HCT116 (cell line): ENCODE measurements around the gene POU2AF1. TPM values are rescaled to one million over a fixed set of nuclear protein-coding genes. Genes with fewer than 3 reads are reported as not detected.

Source experiments
- ATAC-seq: fragments of 200-7000 bp; cut with Tn5 transposase; 2 replicates; pipeline ENCODE4 v1.9.1; 2020; ENCODE audit warnings: mild to moderate bottlenecking, moderate library complexity
- BruUV-seq: library from RNA; stranded (reverse); fragments of 400-500 nt; replicated peaks from 2 replicates; lab custom pipeline; 2021; lab: Mats Ljungman, UMichigan
- CTCF ChIA-PET: fragments of 300-600 bp; sonication (Branson Sonifier 250); formaldehyde crosslinking; loops from one replicate; lab custom pipeline; 2021; ENCODE audit warnings: antibody characterized with exemption; lab: Charles Lee
- POLR2A ChIA-PET: fragments of 300-600, 350-600 bp; sonication (Branson Sonifier 250); formaldehyde crosslinking; loops from one replicate; lab custom pipeline; 2021; ENCODE audit warnings: antibody characterized with exemption; lab: Charles Lee
- RAD21 ChIA-PET, 2 experiments: fragments of 300-600 bp; sonication (Branson Sonifier 250); formaldehyde crosslinking; loops; one replicate each; lab custom pipeline; 2023; ENCODE audit warnings: low total read pairs in 2 of 2; ENCODE audit not compliant: uncharacterized antibody in 2 of 2, unreplicated experiment in 2 of 2, low non-redundant PET in 1 of 2; lab: Charles Lee
- DNase-seq: peaks from one replicate; pipeline ENCODE4 v3.0.0-alpha.2; 2010; ENCODE audit warnings: low read depth, low spot score
- H2AFZ ChIP-seq: fragments of 200-600 bp; shearing (Covaris generic), sonication (generic); 2 replicates; pipeline ENCODE4 v1.6.1; 2017; ENCODE audit warnings: low read depth, mixed run types, mixed read lengths, antibody characterized with exemption, low read length; ENCODE audit not compliant: poor library complexity, severe bottlenecking
- H3K27ac ChIP-seq: 2 replicates; pipeline ENCODE4 v1.5.1; 2012; ENCODE audit warnings: low read depth, low read length
- H3K27me3 ChIP-seq: fragments of 200-600 bp; sonication (generic); 2 replicates; pipeline ENCODE4 v1.6.1; 2016; ENCODE audit warnings: mixed run types, low read length, mixed read lengths; ENCODE audit not compliant: insufficient read depth
- H3K36me3 ChIP-seq, 2 experiments: fragments of 200-500 bp in 1 of 2; fragments of 200-600 bp in 1 of 2; sonication (Bioruptor generic) in 1 of 2; sonication (generic) in 1 of 2; 2 replicates each; pipeline versions ENCODE4 v1.5.1 to v1.6.1; 2014 to 2016; ENCODE audit warnings: low read length in 2 of 2, inconsistent platforms in 1 of 2, mixed read lengths in 1 of 2, mixed run types in 1 of 2; ENCODE audit not compliant: insufficient read depth in 2 of 2, control insufficient read depth in 1 of 2
- H3K4me1 ChIP-seq, 2 experiments: fragments of 200-600 bp in 1 of 2; sonication (generic) in 1 of 2; 2 replicates each; pipeline versions ENCODE4 v1.5.1 to v1.6.1; 2012 to 2017; ENCODE audit warnings: low read length in 2 of 2, inconsistent platforms in 1 of 2, mild to moderate bottlenecking in 1 of 2, mixed read lengths in 1 of 2, mixed run types in 1 of 2, moderate library complexity in 1 of 2; ENCODE audit not compliant: insufficient read depth in 2 of 2, control insufficient read depth in 1 of 2
- H3K4me2 ChIP-seq: fragments of 200-600 bp; sonication (generic); 2 replicates; pipeline ENCODE4 v1.6.1; 2017; ENCODE audit warnings: mixed run types, low read length, mixed read lengths
- H3K4me3 ChIP-seq, 2 experiments: fragments of 200-600 bp in 1 of 2; sonication (generic) in 1 of 2; replicated peaks in 1 of 2; 2 replicates each; pipeline ENCODE4 v1.5.1; 2011 to 2016; ENCODE audit warnings: low read length in 2 of 2, control low read depth in 1 of 2, low read depth in 1 of 2, mild to moderate bottlenecking in 1 of 2, mixed read lengths in 1 of 2, mixed run types in 1 of 2
- H3K79me2 ChIP-seq: fragments of 200-600 bp; sonication (generic); 2 replicates; pipeline ENCODE4 v1.6.1; 2017; ENCODE audit warnings: mild to moderate bottlenecking, mixed run types, low read length, moderate library complexity, mixed read lengths; ENCODE audit not compliant: insufficient read depth
- H3K9ac ChIP-seq: fragments of 200-600 bp; sonication (generic); 2 replicates; pipeline ENCODE4 v1.6.1; 2016; ENCODE audit warnings: low read length, mixed read lengths
- H3K9me2 ChIP-seq: fragments of 200-600 bp; sonication (generic), shearing (Covaris generic); 2 replicates; pipeline ENCODE4 v1.6.1; 2017; ENCODE audit warnings: mixed run types, mild to moderate bottlenecking, moderate library complexity; ENCODE audit not compliant: insufficient read depth
- H3K9me3 ChIP-seq, 2 experiments: fragments of 200-500 bp in 1 of 2; fragments of 200-600 bp in 1 of 2; sonication (Bioruptor generic) in 1 of 2; sonication (generic) in 1 of 2; 2 replicates each; pipeline ENCODE4 v1.6.1; 2014 to 2017; ENCODE audit warnings: low read length in 2 of 2, mixed read lengths in 2 of 2, inconsistent platforms in 1 of 2, low read depth in 1 of 2, mild to moderate bottlenecking in 1 of 2, mixed run types in 1 of 2, moderate library complexity in 1 of 2; ENCODE audit not compliant: control insufficient read depth in 1 of 2, insufficient read depth in 1 of 2
- H4K20me1 ChIP-seq: fragments of 200-600 bp; sonication (generic), shearing (Covaris generic); 2 replicates; pipeline ENCODE4 v1.6.1; 2017; ENCODE audit warnings: mixed run types, mild to moderate bottlenecking, moderate library complexity; ENCODE audit not compliant: insufficient read depth
- CBX3 ChIP-seq: IDR thresholded peaks from 2 replicates; pipeline ENCODE4 v1.6.1; 2012; ENCODE audit warnings: low read depth
- CEBPB ChIP-seq: IDR thresholded peaks from 2 replicates; pipeline ENCODE4 v1.6.1; 2012; ENCODE audit warnings: low read depth
- EGR1 ChIP-seq: IDR thresholded peaks from 2 replicates; pipeline ENCODE4 v1.6.1; 2012; ENCODE audit warnings: low read depth
- ELF1 ChIP-seq: IDR thresholded peaks from 2 replicates; pipeline ENCODE4 v1.6.1; 2012; ENCODE audit warnings: low read depth, borderline replicate concordance
- EZH2phosphoT487 ChIP-seq: fragments of 200-600 bp; IDR thresholded peaks from 2 replicates; pipeline ENCODE4 v1.6.1; 2018; ENCODE audit warnings: antibody characterized with exemption, borderline replicate concordance
- FOSL1 ChIP-seq: IDR thresholded peaks from 2 replicates; pipeline ENCODE4 v1.6.1; 2012; ENCODE audit warnings: low read depth
- JUND ChIP-seq: IDR thresholded peaks from 2 replicates; pipeline ENCODE4 v1.6.1; 2012
- POLR2AphosphoS5 ChIP-seq: IDR thresholded peaks from 2 replicates; pipeline ENCODE4 v1.6.1; 2011; ENCODE audit warnings: mild to moderate bottlenecking, low read depth, low read length, moderate library complexity
- SIN3A ChIP-seq: IDR thresholded peaks from 2 replicates; pipeline ENCODE4 v1.6.1; 2012; ENCODE audit warnings: low read depth
- SRF ChIP-seq: IDR thresholded peaks from 2 replicates; pipeline ENCODE4 v1.6.1; 2012; ENCODE audit warnings: low read depth
- YY1 ChIP-seq: IDR thresholded peaks from 2 replicates; pipeline ENCODE4 v1.6.1; 2011; ENCODE audit warnings: low read length, low read depth, moderate library complexity, mild to moderate bottlenecking; ENCODE audit not compliant: insufficient replicate concordance; ENCODE audit errors: extremely low read depth
- ZFX ChIP-seq: fragments of 450-650 bp; IDR thresholded peaks from 2 replicates; pipeline ENCODE4 v1.6.1; 2017
- ZNF274 ChIP-seq: fragments of 200-500 bp; sonication (Bioruptor generic); IDR thresholded peaks from 2 replicates; pipeline ENCODE4 v1.6.1; 2014; ENCODE audit warnings: mild to moderate bottlenecking, low read depth, low read length, inconsistent platforms
- intact Hi-C: fragments of 100-400 bp; cut with micrococcal nuclease; formaldehyde crosslinking; loops from 2 replicates; pipeline ENCODE4 v1.10.0; 2022
- total RNA-seq: library from RNA; stranded (reverse); gene quantifications from one replicate; pipeline ENCODE4 v1.2.1, GENCODE V29; 2021; ENCODE audit not compliant: unreplicated experiment
- TF ChIP-seq, protein P1 (sequence below): IDR thresholded peaks from 2 replicates; pipeline ENCODE4 v1.6.1; 2011; ENCODE audit warnings: mild to moderate bottlenecking, low read length, moderate library complexity; ENCODE audit not compliant: insufficient replicate concordance; ENCODE audit errors: extremely low read depth

Gene POU2AF1
- total RNA-seq, 1 experiment from 2014 or later = 0.17 TPM

DNA sequence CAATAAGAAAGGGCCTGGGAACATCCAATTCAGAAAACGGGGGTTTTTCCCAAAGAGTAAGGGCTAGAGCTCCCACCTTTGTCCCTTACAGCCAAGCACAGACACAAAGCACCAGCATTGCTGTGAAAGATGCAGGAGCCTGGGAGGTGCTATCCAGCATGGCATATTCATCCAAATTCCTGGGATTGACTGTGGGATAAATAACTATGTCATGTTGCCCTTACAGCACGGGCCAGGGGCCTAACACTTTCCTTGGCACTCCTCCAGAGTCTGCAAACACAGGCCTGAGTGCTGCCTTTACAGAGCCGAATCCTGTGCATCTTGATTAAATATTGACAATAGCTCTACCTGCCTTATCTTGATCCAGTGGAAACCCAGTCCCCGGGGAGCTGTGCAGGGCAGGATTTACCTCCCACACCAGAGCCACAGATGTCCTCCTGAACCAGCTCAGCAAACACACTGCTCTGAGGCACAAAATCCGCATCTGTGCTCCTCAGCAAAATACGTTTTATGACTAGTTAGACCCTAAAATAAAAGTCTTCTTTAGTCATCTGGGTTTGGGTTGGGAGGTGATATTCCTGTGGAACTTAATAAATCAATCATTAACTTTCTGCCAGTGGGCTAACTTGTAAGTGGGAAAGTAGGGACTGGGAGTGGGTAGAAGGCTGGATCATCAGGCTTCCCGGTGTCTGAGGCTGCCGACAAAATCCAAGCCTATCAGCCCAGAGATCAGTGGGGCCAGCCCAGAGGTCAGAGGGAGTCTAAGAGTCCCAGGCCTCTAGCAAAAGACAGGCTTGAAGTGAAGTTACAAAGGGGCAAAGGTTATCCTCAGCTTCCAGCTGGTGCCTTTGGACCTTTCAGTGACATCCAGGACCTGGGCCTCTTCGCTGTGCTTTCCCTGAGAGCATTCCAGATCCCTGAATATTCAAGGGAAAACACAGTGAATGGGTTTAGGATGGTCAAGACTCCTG lies 44.3 kb downstream of the POU2AF1 start:
- POLR2A ChIA-PET = no interaction called here
- CTCF ChIA-PET = interaction anchor here (1.2 kb wide), 1 partner anchor 88 kb away, joined by 3 read pairs; no protein-coding TSS in a partner anchor
- Histone ChIP-seq H2AFZ (no peak overlapping the region), H3K79me2 (no peaks in the 10 kb centered on the region), H3K4me3 (no peak overlapping the region), H3K9me3 (no peaks in the 10 kb centered on the region), H3K27ac (no peak overlapping the region), H3K9me2 (no peaks in the 10 kb centered on the region; the same call in 1 of the 2 replicates), H4K20me1 (no peaks in the 10 kb centered on the region), H3K36me3 (no peaks in the 10 kb centered on the region), H3K9ac (no peak overlapping the region), H3K4me1 (no peaks in the 10 kb centered on the region), H3K4me2 (no peak overlapping the region), H3K27me3 (peaks cover 6% of the 10 kb centered on the region; the same call in 1 of the 2 replicates)
- TF ChIP-seq POLR2AphosphoS5 (no peak), SIN3A (no peak), CEBPB (no peak), ZFX (no peak), CBX3 (no peak), EGR1 (no peak), SRF (no peak), FOSL1 (no peak), ZNF274 (no peak), ELF1 (no peak), YY1 (no peak), EZH2phosphoT487 (no peak), JUND (no peak)
- TF ChIP-seq, protein P1, sequence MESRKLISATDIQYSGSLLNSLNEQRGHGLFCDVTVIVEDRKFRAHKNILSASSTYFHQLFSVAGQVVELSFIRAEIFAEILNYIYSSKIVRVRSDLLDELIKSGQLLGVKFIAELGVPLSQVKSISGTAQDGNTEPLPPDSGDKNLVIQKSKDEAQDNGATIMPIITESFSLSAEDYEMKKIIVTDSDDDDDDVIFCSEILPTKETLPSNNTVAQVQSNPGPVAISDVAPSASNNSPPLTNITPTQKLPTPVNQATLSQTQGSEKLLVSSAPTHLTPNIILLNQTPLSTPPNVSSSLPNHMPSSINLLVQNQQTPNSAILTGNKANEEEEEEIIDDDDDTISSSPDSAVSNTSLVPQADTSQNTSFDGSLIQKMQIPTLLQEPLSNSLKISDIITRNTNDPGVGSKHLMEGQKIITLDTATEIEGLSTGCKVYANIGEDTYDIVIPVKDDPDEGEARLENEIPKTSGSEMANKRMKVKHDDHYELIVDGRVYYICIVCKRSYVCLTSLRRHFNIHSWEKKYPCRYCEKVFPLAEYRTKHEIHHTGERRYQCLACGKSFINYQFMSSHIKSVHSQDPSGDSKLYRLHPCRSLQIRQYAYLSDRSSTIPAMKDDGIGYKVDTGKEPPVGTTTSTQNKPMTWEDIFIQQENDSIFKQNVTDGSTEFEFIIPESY = no peak
- intact Hi-C loops = no loop called here
- RAD21 ChIA-PET = no interaction called here
- DNase-seq = no peak
- no TSS peak for BruUV-seq
- no peak for ATAC-seq
